GM18526 (cell line): ENCODE results near the gene CBL.

ENCODE experiments used
- POLR2A ChIP-seq: IDR thresholded peaks from 3 replicates; pipeline ENCODE4 v1.6.1; 2011; ENCODE audit not compliant: insufficient read length; ENCODE audit errors: extremely low read depth

CBL gene

DNA sequence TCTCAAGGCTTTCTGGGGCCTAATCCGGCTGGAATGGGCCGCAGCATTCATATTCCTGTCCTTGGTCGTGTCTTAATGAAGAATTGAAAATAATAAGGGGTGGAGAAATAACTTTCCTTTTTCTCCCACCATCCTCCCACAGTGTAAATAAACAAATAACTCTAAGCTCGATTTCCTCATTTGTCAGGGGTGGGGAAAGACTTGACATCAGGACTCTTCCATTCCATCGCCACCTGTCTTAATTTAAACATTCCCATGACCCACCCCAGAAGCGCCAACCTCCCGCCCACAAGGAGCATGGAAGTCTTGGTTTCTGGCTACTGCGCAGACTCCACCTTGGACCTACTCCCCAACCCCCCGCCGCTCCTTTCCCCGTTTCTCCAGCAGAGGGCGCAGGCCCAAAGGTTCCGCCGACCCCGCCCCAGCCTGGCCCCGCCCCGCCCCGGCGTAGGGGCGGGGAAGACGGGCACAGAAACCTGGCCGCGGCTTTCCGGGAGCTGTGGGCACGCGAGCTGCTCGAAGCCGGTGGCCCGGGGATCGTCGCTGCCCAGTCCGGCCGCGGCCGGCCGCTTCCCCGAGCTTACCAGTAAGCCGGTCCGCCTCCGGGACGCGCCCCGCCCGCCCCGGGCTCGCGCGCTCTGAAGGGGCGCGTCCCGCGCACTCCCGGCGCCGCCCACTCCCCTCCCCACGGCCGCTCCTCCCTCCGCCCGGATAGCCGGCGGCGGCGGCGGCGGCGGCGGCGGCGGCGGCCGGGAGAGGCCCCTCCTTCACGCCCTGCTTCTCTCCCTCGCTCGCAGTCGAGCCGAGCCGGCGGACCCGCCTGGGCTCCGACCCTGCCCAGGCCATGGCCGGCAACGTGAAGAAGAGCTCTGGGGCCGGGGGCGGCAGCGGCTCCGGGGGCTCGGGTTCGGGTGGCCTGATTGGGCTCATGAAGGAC, at the start of gene CBL:
Gene CBL (plus strand): TSS at position 766 of the 937 bp plus-strand sequence. CDS start 79 bp downstream, at position 845.
- TF ChIP-seq POLR2A = peak; percentile 56

DNA sequence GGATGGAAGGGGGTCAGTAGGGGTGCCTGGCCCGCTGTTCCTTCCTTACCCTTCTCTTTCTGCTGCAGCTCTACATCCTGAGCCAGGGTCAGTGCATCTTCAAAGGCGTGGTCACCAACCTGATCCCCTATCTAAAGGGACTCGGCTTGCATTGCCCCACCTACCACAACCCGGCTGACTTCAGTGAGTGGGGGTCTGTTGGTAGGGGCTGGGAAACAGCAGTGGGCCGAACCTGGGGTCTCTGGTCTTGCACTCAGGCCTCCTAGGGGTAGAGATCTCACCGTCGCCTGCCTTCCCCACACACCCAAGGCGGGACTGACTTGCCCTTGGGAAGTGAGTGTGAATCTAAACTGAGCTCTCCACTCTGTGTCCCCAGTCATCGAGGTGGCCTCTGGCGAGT, 49.6 kb upstream of the CBL start:
- no peak for TF ChIP-seq POLR2A

GRCh38 chr11:119157063-119157462, 49.1 kb upstream of the CBL start:
- no peak for TF ChIP-seq POLR2A

GRCh38 chr11:119158467-119158866, 47.7 kb upstream of the CBL start:
- TF ChIP-seq POLR2A = no peak

GRCh38 chr11:119160151-119160550, 46.0 kb upstream of the CBL start:
- TF ChIP-seq POLR2A = no peak

- TF ChIP-seq POLR2A = no peak
Measured at GRCh38 chr11:119161871-119162270, 44.3 kb upstream of the CBL start.

- no peak for TF ChIP-seq POLR2A
Measured at GRCh38 chr11:119166368-119167076, 39.6 kb upstream of the CBL start.

DNA sequence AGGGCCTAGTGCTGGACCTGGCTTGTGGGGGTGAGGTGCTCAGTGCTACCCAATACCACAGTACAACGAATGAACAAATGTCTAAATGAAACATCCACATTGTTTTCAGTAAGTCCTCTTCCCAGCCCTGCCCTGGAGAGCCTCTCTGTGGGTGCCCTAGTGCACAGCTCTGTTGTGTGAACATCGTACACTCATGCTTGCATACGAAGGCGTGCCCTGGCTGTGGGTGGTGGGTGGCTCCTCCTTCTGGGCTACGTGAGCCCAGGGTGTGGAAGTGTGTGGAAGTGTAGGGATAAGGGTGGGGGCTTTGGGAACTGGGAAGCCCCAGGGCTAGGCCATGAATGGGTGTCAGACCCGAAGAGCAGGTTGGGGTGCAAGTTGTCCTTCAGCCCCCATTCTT, 38.2 kb upstream of the CBL start:
- no peak for TF ChIP-seq POLR2A

- peak; percentile 73 for TF ChIP-seq POLR2A
Measured at GRCh38 chr11:119168471-119169281, 37.5 kb upstream of the CBL start, which contains the start of gene NLRX1. Gene NLRX1, plus strand, starts transcription at chr11:119168725. Its CDS starts 2,679 bp downstream, at chr11:119171404.

GRCh38 chr11:119169282-119169719, 36.8 kb upstream of the CBL start:
- TF ChIP-seq POLR2A = no peak

DNA sequence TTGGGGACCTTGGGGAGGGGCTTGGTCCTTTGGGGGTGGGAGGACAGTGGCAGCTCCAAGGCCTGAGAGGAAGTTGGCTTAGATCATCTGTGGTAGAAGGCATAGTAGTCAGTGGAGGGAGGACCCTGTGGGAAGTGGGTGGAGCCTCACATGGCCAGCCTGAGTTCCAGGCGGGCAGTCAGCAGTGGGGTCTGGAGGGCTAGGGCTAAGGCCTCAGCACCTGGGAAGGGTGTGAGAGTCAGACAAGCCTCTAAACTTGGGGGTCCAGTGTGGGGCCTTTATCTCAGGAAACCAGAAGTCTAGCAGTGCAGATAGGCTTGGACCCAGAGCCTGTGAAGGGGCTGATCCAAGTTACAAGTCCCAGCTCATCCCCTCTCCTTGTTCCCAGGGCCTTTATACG, 33.6 kb upstream of the CBL start:
- TF ChIP-seq POLR2A = no peak

GRCh38 chr11:119173453-119173852, 32.7 kb upstream of the CBL start:
- no peak for TF ChIP-seq POLR2A

GRCh38 chr11:119175493-119176077, 30.6 kb upstream of the CBL start:
- TF ChIP-seq POLR2A = no peak

DNA sequence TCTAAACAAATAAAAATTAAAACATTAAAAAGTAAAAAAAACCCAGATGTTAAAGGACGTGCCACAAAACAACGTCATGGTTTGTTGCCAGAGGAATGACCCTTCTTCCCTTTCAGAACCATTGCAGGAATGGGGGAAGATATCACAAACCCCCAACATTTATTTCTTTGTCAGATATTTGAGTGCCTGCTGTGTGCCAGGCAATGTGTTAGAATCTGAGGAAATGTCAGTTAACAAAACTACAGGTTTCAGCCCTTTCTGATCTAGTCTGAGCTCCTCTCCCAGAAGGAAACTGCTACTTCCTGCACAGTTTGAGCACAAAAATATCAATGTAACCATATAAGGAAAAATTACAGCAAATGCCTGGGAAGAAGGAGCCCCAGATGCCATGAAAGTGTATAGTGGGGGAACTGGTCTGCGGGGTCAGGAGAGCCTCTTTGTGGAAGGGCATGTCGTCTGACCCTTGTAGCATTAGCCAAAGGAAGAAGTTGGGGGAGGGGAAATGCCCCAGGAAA, 27.9 kb upstream of the CBL start:
- no peak for TF ChIP-seq POLR2A

DNA sequence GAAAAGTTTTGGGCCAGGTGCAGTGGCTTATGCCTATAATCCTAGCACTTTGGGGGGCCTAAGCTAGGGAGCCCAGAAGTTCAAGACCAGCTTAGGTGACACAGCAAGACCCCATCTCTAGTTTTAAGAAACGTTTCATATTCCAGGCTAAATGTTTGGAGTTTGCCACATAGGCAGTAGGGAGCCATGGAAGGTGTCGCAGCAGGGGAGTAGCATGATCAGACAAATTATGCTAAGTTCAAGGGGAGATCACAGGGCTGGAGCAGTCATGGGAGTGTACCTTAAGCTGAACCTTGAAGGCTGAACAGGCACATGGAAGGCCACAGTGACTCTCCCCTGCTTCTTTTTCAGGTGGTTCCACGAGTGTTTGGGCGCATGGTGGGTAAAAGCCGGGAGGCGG, 26.8 kb upstream of the CBL start:
- TF ChIP-seq POLR2A = no peak
